Keratinocyte (primary cell): ENCODE data around the gene POLD1. TPM values are rescaled to one million over a fixed set of nuclear protein-coding genes. Genes with fewer than 3 reads are reported as not detected.

Experiments used
- DNase-seq: peaks from one replicate; pipeline ENCODE4 v3.0.0-alpha.2; 2011; ENCODE audit warnings: low read depth, missing footprints, low spot score
- FAIRE-seq: peaks from 2 replicates; lab custom pipeline; 2011; peaks lifted over from hg19 to GRCh38; lab: Jason Lieb, UNC
- H2AFZ ChIP-seq: 2 replicates; pipeline ENCODE4 v1.6.0; 2012; ENCODE audit warnings: low read length, control low read depth, inconsistent platforms; ENCODE audit not compliant: control insufficient read depth
- H3K27ac ChIP-seq: 2 replicates; pipeline ENCODE4 v1.5.1; 2011; ENCODE audit warnings: low read length; ENCODE audit not compliant: control insufficient read depth, insufficient read depth
- H3K27me3 ChIP-seq: 3 replicates; pipeline ENCODE4 v1.6.0; 2011; ENCODE audit warnings: low read length; ENCODE audit not compliant: control insufficient read depth, insufficient read depth; ENCODE audit errors: extremely low read depth
- H3K36me3 ChIP-seq, 2 experiments: 2 replicates in 1 of 2; 3 replicates in 1 of 2; pipeline ENCODE4 v1.5.1; 2011; ENCODE audit warnings: low read length in 2 of 2, mild to moderate bottlenecking in 1 of 2; ENCODE audit not compliant: control insufficient read depth in 2 of 2, insufficient read depth in 2 of 2; ENCODE audit errors: extremely low read depth in 1 of 2
- H3K4me1 ChIP-seq: 3 replicates; pipeline ENCODE4 v1.5.1; 2011; ENCODE audit warnings: low read length; ENCODE audit not compliant: control insufficient read depth, insufficient read depth; ENCODE audit errors: extremely low read depth
- H3K4me2 ChIP-seq: 3 replicates; pipeline ENCODE4 v1.6.0; 2011; ENCODE audit warnings: low read depth, low read length; ENCODE audit not compliant: control insufficient read depth, insufficient read depth; ENCODE audit errors: extremely low read depth
- H3K4me3 ChIP-seq, 3 experiments: fragments of 200-600 bp in 1 of 3; sonication (generic) in 1 of 3; 2 replicates in 2 of 3; 3 replicates in 1 of 3; pipeline ENCODE4 v1.5.1; 2011 to 2016; ENCODE audit warnings: low read length in 3 of 3, mild to moderate bottlenecking in 3 of 3, control low read depth in 2 of 3, inconsistent platforms in 1 of 3, low read depth in 1 of 3, mixed read lengths in 1 of 3, mixed run types in 1 of 3, moderate library complexity in 1 of 3; ENCODE audit not compliant: control insufficient read depth in 2 of 3, insufficient read depth in 2 of 3; ENCODE audit errors: extremely low read depth in 1 of 3
- H3K79me2 ChIP-seq: 2 replicates; pipeline ENCODE4 v1.6.0; 2012; ENCODE audit warnings: low read length; ENCODE audit not compliant: control insufficient read depth, insufficient read depth
- H3K9ac ChIP-seq: 3 replicates; pipeline ENCODE4 v1.6.0; 2011; ENCODE audit warnings: low read length; ENCODE audit not compliant: control insufficient read depth, insufficient read depth; ENCODE audit errors: extremely low read depth
- H3K9me1 ChIP-seq: 3 replicates; pipeline ENCODE4 v1.6.0; 2011; ENCODE audit warnings: low read length; ENCODE audit not compliant: control insufficient read depth, insufficient read depth; ENCODE audit errors: extremely low read depth
- H3K9me3 ChIP-seq: 2 replicates; pipeline ENCODE4 v1.5.1; 2012; ENCODE audit warnings: low read depth, low read length; ENCODE audit not compliant: control insufficient read depth
- H4K20me1 ChIP-seq: 3 replicates; pipeline ENCODE4 v1.6.0; 2011; ENCODE audit warnings: low read length; ENCODE audit not compliant: control insufficient read depth, insufficient read depth; ENCODE audit errors: extremely low read depth
- EZH2 ChIP-seq: IDR thresholded peaks from one replicate; pipeline ENCODE4 v1.6.1; 2012; ENCODE audit warnings: inconsistent platforms, mild to moderate bottlenecking, low read length, moderate library complexity
- dilution Hi-C: fragments of 300-500 bp; cut with MboI; formaldehyde crosslinking; loops from one replicate; pipeline ENCODE4 v1.7.0; 2020; ENCODE audit warnings: low sequenced_read_pairs; ENCODE audit not compliant: extremely low pct_ligation_motif_present
- polyA plus RNA-seq, 5 experiments: library from polyadenylated mRNA; depleted of rRNA in 3 of 5; stranded (reverse) in 3 of 5; stranded (forward) in 1 of 5; unstranded in 1 of 5; fragments of >200 nt; gene quantifications; 1 replicate in 1 of 5; 2 replicates in 3 of 5; 3 replicates in 1 of 5; pipeline versions ENCODE4 v1.2.1 to v1.2.3, GENCODE V29; 2011 to 2012; ENCODE audit warnings: missing spikeins in 2 of 5, low read depth in 1 of 5, low replicate concordance in 1 of 5
- TF ChIP-seq, protein P1 (sequence below), 3 experiments: IDR thresholded peaks in 1 of 3; conservative IDR thresholded peaks in 1 of 3; optimal IDR thresholded peaks in 1 of 3; 2 replicates in 2 of 3; 3 replicates in 1 of 3; pipeline versions ENCODE3 to v1.5.1; 2011; ENCODE audit warnings: low read length in 3 of 3, mild to moderate bottlenecking in 3 of 3, moderate library complexity in 2 of 3, control low read depth in 1 of 3, inconsistent platforms in 1 of 3; ENCODE audit not compliant: insufficient read depth in 2 of 3; ENCODE audit errors: extremely low read depth in 1 of 3

Gene POLD1
- polyA plus RNA-seq, 1 donor (not counting 4 experiments of a cell fraction or from before 2014, with no cell fraction given) = 8.7 TPM

GRCh38 chr19:50340331-50340730, 43.8 kb upstream of the POLD1 start:
- no peaks in the 10 kb centered on the region for H3K4me1 ChIP-seq
- no peak overlapping the region for H3K4me2 ChIP-seq
- H3K9me1 ChIP-seq = no peaks in the 10 kb centered on the region
- no peak overlapping the region for H3K9ac ChIP-seq
- no peak for DNase-seq
- H4K20me1 ChIP-seq = no peaks in the 10 kb centered on the region
- no peak overlapping the region for H2AFZ ChIP-seq
- no peaks in the 10 kb centered on the region for H3K79me2 ChIP-seq
- H3K27ac ChIP-seq = no peak overlapping the region
- H3K9me3 ChIP-seq = no peaks in the 10 kb centered on the region
- H3K27me3 ChIP-seq = no peaks in the 10 kb centered on the region
- dilution Hi-C loops = no loop called here
- no peak overlapping the region for H3K4me3 ChIP-seq
- TF ChIP-seq, protein P1, sequence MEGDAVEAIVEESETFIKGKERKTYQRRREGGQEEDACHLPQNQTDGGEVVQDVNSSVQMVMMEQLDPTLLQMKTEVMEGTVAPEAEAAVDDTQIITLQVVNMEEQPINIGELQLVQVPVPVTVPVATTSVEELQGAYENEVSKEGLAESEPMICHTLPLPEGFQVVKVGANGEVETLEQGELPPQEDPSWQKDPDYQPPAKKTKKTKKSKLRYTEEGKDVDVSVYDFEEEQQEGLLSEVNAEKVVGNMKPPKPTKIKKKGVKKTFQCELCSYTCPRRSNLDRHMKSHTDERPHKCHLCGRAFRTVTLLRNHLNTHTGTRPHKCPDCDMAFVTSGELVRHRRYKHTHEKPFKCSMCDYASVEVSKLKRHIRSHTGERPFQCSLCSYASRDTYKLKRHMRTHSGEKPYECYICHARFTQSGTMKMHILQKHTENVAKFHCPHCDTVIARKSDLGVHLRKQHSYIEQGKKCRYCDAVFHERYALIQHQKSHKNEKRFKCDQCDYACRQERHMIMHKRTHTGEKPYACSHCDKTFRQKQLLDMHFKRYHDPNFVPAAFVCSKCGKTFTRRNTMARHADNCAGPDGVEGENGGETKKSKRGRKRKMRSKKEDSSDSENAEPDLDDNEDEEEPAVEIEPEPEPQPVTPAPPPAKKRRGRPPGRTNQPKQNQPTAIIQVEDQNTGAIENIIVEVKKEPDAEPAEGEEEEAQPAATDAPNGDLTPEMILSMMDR (optimal IDR thresholded peaks at IDR 0.05 in 1 of 3, IDR thresholded peaks at IDR 0.05 in 1 of 3, conservative IDR thresholded peaks at IDR 0.05 in 1 of 3; ENCODE audit: extremely low read depth in 1 of 3, insufficient read depth in 2 of 3, low read length in 3 of 3) = no peak
- TF ChIP-seq EZH2 = no peak
- no peak for FAIRE-seq
- H3K36me3 ChIP-seq = no peaks in the 10 kb centered on the region

DNA sequence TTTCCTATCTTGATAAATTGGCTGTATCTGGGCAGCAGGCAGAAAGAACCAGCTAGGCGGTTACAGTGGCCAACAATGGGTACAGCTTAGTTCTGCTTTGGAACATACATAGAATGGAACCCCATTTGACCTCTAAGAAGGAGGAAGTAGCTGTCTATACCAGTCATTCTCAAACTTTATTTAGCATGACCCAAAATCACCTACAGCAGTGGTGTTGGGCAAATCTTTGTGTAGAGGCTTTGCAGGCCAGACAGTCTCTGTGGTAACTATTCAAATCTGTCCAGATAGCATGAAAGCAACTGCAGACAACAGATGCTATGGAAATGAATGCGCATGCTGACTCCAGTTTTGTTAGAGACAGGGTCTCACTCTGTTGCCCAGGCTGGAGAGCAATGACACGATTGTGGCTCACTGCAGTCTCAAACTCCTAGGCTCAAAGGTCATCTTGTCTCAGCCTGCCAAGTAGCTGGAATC, 43.0 kb upstream of the POLD1 start:
- Histone ChIP-seq H3K27ac (no peak overlapping the region), H3K9me1 (no peaks in the 10 kb centered on the region), H3K4me2 (no peak overlapping the region), H2AFZ (no peak overlapping the region), H3K9ac (no peak overlapping the region), H3K36me3 (no peaks in the 10 kb centered on the region), H3K4me3 (no peak overlapping the region), H3K79me2 (no peaks in the 10 kb centered on the region), H3K9me3 (no peaks in the 10 kb centered on the region), H4K20me1 (no peaks in the 10 kb centered on the region), H3K27me3 (no peaks in the 10 kb centered on the region), H3K4me1 (no peaks in the 10 kb centered on the region)
- TF ChIP-seq EZH2 = no peak
- TF ChIP-seq, protein P1 (optimal IDR thresholded peaks at IDR 0.05 in 1 of 3, IDR thresholded peaks at IDR 0.05 in 1 of 3, conservative IDR thresholded peaks at IDR 0.05 in 1 of 3; ENCODE audit: extremely low read depth in 1 of 3, insufficient read depth in 2 of 3, low read length in 3 of 3) = no peak
- DNase-seq (no peak), FAIRE-seq (no peak)
- dilution Hi-C loops = no loop called here
